ENCODE results near the gene RCAN2. TPM values are rescaled to one million over a fixed set of nuclear protein-coding genes. Genes with fewer than 3 reads are reported as not detected.

RCAN2 gene
- polyA plus RNA-seq, 1 donor from 2014 or later, result 37.4 TPM

GRCh38 chr6:46302176-46302575 is 189.1 kb downstream of the RCAN2 start:
- TF ChIP-seq TAF1 (IDR thresholded peaks at IDR 0.05; ENCODE audit: low read depth) (no peak), MXI1 (conservative IDR thresholded peaks at IDR 0.05; ENCODE audit: poor library complexity, severe bottlenecking) (no peak), SMC3 (conservative IDR thresholded peaks at IDR 0.05; ENCODE audit: poor library complexity) (no peak), EP300 (conservative IDR thresholded peaks at IDR 0.05; ENCODE audit: poor library complexity, severe bottlenecking) (no peak), POLR2AphosphoS5 (IDR thresholded peaks at IDR 0.05) (no peak), EZH2 (IDR thresholded peaks at IDR 0.05; ENCODE audit: borderline replicate concordance, insufficient read depth, low read length, poor library complexity, severe bottlenecking) (no peak)
- H3K36me3 ChIP-seq (ENCODE audit: insufficient read depth, low read length), result no peaks in the 10 kb centered on the region
- no peaks in the 10 kb centered on the region for H3K9me2 ChIP-seq (ENCODE audit: insufficient read depth, low read length)
- H3K27ac ChIP-seq (ENCODE audit: low read length), result no peak overlapping the region
- no peaks in the 10 kb centered on the region for H3K79me2 ChIP-seq (replicated peaks; ENCODE audit: insufficient read depth, low read length)
- H3K9ac ChIP-seq (ENCODE audit: low read length), result no peak overlapping the region
- no peaks in the 10 kb centered on the region for H4K20me1 ChIP-seq (ENCODE audit: insufficient read depth)
- no peak overlapping the region for H3K4me2 ChIP-seq (ENCODE audit: low read length)
- no peak overlapping the region for H2AFZ ChIP-seq (ENCODE audit: low read depth, low read length)
- no peak overlapping the region for H3K4me3 ChIP-seq (ENCODE audit: low read length)
- H3K27me3 ChIP-seq (ENCODE audit: insufficient read depth, low read depth, low read length), result no peaks in the 10 kb centered on the region
- H3F3A ChIP-seq (ENCODE audit: insufficient read depth, low read length, poor library complexity, severe bottlenecking), result no peaks in the 10 kb centered on the region
- no peaks in the 10 kb centered on the region for H3K9me3 ChIP-seq (ENCODE audit: low read length)

- no peak overlapping the region for H2AFZ ChIP-seq (ENCODE audit: low read depth, low read length)
- no peaks in the 10 kb centered on the region for H3K9me3 ChIP-seq (ENCODE audit: low read length)
- no peak overlapping the region for H3K4me2 ChIP-seq (ENCODE audit: low read length)
- no peaks in the 10 kb centered on the region for H3F3A ChIP-seq (ENCODE audit: insufficient read depth, low read length, poor library complexity, severe bottlenecking)
- TF ChIP-seq SMC3 (conservative IDR thresholded peaks at IDR 0.05; ENCODE audit: poor library complexity), result no peak
- TF ChIP-seq MXI1 (conservative IDR thresholded peaks at IDR 0.05; ENCODE audit: poor library complexity, severe bottlenecking), result no peak
- TF ChIP-seq TAF1 (IDR thresholded peaks at IDR 0.05; ENCODE audit: low read depth), result no peak
- no peak for TF ChIP-seq CTCF (IDR thresholded peaks at IDR 0.05; ENCODE audit: poor library complexity, severe bottlenecking)
- TF ChIP-seq EP300 (conservative IDR thresholded peaks at IDR 0.05; ENCODE audit: poor library complexity, severe bottlenecking), result no peak
- no peak for TF ChIP-seq REST (IDR thresholded peaks at IDR 0.05; ENCODE audit: borderline replicate concordance)
- no peak for TF ChIP-seq POLR2AphosphoS5 (IDR thresholded peaks at IDR 0.05)
- no peak for TF ChIP-seq EZH2 (IDR thresholded peaks at IDR 0.05; ENCODE audit: borderline replicate concordance, insufficient read depth, low read length, poor library complexity, severe bottlenecking)
- TF ChIP-seq RAD21 (conservative IDR thresholded peaks at IDR 0.05), result no peak
- H3K79me2 ChIP-seq (replicated peaks; ENCODE audit: insufficient read depth, low read length), result no peaks in the 10 kb centered on the region
- no peak overlapping the region for H3K4me3 ChIP-seq (ENCODE audit: low read length)
- no peaks in the 10 kb centered on the region for H3K36me3 ChIP-seq (ENCODE audit: insufficient read depth, low read length)
- H3K9me2 ChIP-seq (ENCODE audit: insufficient read depth, low read length), result no peaks in the 10 kb centered on the region
- no peak overlapping the region for H3K27ac ChIP-seq (ENCODE audit: low read length)
- H4K20me1 ChIP-seq (ENCODE audit: insufficient read depth), result no peaks in the 10 kb centered on the region
- H3K9ac ChIP-seq (ENCODE audit: low read length), result no peak overlapping the region
- H3K27me3 ChIP-seq (ENCODE audit: insufficient read depth, low read depth, low read length), result no peaks in the 10 kb centered on the region
These were observed 192.0 kb downstream of the RCAN2 start for GRCh38 chr6:46299253-46299652.
